Thyroid gland (tissue), 4 donors: Measurements from ENCODE around the gene TMPRSS11B. TPM values are rescaled to one million over a fixed set of nuclear protein-coding genes. Genes with fewer than 3 reads are reported as not detected.
"Not testable (repeated sequence)": the region's sequence is repeated elsewhere in the genome, so short reads cannot be mapped to it uniquely, and the experiment has no call there.

Experiments
- DNase-seq, 2 donors: peaks; one replicate each; pipeline ENCODE4 v3.0.0-alpha.2; 2019
- H3K27ac ChIP-seq, 3 donors: fragments of 200-600 bp; sonication (generic); 1 replicate in 2 of 3; 2 replicates in 1 of 3; pipeline ENCODE4 v1.5.1; 2016 to 2019; ENCODE audit warnings: mild to moderate bottlenecking in 1 of 3, moderate library complexity in 1 of 3
- H3K27me3 ChIP-seq: fragments of 200-600 bp; sonication (generic); one replicate; pipeline ENCODE4 v1.5.1; 2019
- H3K36me3 ChIP-seq, 2 donors: fragments of 200-600 bp; sonication (generic); one replicate each; pipeline ENCODE4 v1.5.1; 2016 to 2019
- H3K4me1 ChIP-seq, 2 donors: fragments of 200-600 bp; sonication (generic); one replicate each; pipeline ENCODE4 v1.5.1; 2017 to 2019
- H3K4me3 ChIP-seq, 3 donors: fragments of 200-600 bp; sonication (generic); replicated peaks in 1 of 3; 1 replicate in 2 of 3; 2 replicates in 1 of 3; pipeline ENCODE4 v1.5.1; 2016; ENCODE audit warnings: mild to moderate bottlenecking in 1 of 3
- H3K9me3 ChIP-seq: fragments of 200-600 bp; sonication (generic); one replicate; pipeline ENCODE4 v1.5.1; 2017
- POLR2A ChIP-seq, 2 donors: fragments of 450-650 bp; IDR thresholded peaks; one replicate each; pipeline ENCODE4 v1.6.1; 2017; ENCODE audit warnings: antibody characterized with exemption in 2 of 2, mild to moderate bottlenecking in 2 of 2, moderate library complexity in 1 of 2
- WGBS, 2 donors: methylation state at CpG; one replicate each; pipeline ENCODE4 v1.1.5; 2017; 5-methylcytosine and 5-hydroxymethylcytosine counted together
- intact Hi-C: fragments of 100-400 bp; cut with DNase I; formaldehyde crosslinking; loops from one replicate; pipeline ENCODE4 v1.15.1; 2023
- total RNA-seq, 4 donors: library from RNA; depleted of rRNA; stranded (reverse); fragments of >200 nt; gene quantifications; one replicate each; pipeline ENCODE4 v1.2.3, GENCODE V29; 2016
- TF ChIP-seq, protein P1 (sequence below), 6 experiments: fragments of 200-600 bp in 3 of 6; fragments of 450-650 bp in 3 of 6; sonication (generic) in 3 of 6; IDR thresholded peaks; one replicate each; pipeline ENCODE4 v1.5.1; 2016 to 2019; ENCODE audit warnings: antibody characterized with exemption in 6 of 6, mild to moderate bottlenecking in 2 of 6, inconsistent platforms in 1 of 6, moderate library complexity in 1 of 6

Gene TMPRSS11B
- total RNA-seq, 4 donors from 2014 or later: not detected

DNA sequence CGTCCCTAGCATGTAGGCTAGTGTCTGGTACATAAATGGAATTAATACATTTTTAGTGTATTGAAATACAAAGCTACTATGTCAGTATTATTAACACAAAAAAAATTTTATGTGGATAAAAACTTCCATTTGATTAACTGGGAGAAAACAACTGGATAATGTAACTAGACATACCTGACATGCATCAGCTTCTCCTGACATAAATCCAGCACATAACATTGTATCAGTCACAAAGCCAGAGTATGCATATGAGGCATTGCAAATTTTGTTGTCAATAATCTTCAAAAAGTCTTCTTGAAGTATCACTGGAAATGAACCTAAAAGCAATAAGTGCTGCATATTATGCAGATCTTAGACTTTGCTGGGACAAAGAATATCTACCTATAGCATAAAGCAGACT is 16.9 kb downstream of the TMPRSS11B start:
- 58 to 60% methylated on average over 1 of the region's 1 CpG for WGBS, 2 donors
- H3K4me3 ChIP-seq: no peak overlapping the region

DNA sequence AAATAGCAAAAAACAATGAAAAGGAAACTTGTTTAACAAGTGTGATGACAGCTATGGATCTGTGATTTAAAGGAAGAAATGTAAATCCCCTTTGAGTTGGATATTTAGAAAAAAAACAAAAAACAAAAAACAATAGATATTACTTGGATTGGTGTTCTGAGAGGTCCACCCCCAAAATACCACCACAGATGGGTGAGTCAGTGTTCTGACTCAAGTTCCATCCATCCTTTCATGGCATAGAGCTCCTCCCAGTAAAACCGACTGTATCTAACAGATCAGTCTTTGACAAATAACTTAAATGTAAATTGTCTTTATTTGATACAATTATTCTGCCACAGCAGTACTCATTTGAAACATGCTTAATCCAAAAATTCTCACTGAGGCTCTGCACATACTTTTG is 27.4 kb downstream of the TMPRSS11B start:
- WGBS, 2 donors: 30 to 43% methylated on average over 1 of the region's 1 CpG

More for the DNA sequence above, 16.9 kb downstream of the TMPRSS11B start:
- intact Hi-C loops: no loop called here
- H3K9me3 ChIP-seq: no peaks in the 10 kb centered on the region
- no peak for TF ChIP-seq POLR2A (IDR thresholded peaks at IDR 0.05)
- TF ChIP-seq, protein P1, sequence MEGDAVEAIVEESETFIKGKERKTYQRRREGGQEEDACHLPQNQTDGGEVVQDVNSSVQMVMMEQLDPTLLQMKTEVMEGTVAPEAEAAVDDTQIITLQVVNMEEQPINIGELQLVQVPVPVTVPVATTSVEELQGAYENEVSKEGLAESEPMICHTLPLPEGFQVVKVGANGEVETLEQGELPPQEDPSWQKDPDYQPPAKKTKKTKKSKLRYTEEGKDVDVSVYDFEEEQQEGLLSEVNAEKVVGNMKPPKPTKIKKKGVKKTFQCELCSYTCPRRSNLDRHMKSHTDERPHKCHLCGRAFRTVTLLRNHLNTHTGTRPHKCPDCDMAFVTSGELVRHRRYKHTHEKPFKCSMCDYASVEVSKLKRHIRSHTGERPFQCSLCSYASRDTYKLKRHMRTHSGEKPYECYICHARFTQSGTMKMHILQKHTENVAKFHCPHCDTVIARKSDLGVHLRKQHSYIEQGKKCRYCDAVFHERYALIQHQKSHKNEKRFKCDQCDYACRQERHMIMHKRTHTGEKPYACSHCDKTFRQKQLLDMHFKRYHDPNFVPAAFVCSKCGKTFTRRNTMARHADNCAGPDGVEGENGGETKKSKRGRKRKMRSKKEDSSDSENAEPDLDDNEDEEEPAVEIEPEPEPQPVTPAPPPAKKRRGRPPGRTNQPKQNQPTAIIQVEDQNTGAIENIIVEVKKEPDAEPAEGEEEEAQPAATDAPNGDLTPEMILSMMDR (IDR thresholded peaks at IDR 0.05): no peak
- no peaks in the 10 kb centered on the region for H3K27me3 ChIP-seq
- no peak for DNase-seq
- no peaks in the 10 kb centered on the region for H3K36me3 ChIP-seq
- no peak overlapping the region for H3K27ac ChIP-seq
- no peaks in the 10 kb centered on the region for H3K4me1 ChIP-seq

DNA sequence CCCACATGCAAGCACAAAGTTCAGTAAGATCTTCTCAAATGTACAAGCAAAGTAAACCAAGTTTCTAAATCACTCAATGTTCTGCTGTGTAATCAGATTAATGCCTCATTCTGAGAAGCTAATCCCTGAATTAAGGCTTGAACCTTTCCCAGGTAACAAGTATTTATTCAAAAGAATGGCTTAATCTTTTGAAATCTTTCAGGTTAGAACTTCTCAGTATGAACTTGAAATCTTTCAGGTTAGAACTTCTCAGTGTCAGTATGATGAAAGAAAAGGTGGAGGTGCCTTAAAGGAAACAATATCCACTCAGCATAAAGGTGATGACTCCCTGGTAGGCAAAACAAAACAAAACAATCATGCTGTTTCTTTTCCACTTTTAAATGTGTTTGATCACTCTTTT is 29.0 kb downstream of the TMPRSS11B start:
- H3K27me3 ChIP-seq: no peaks in the 10 kb centered on the region
- TF ChIP-seq, protein P1 (IDR thresholded peaks at IDR 0.05): no peak
- TF ChIP-seq POLR2A (IDR thresholded peaks at IDR 0.05): no peak
- intact Hi-C loops: no loop called here
- no peaks in the 10 kb centered on the region for H3K9me3 ChIP-seq
- no peaks in the 10 kb centered on the region for H3K4me1 ChIP-seq
- no peak overlapping the region for H3K27ac ChIP-seq
- no peak for DNase-seq
- H3K36me3 ChIP-seq: no peaks in the 10 kb centered on the region
- no peak overlapping the region for H3K4me3 ChIP-seq

More for the DNA sequence above, 27.4 kb downstream of the TMPRSS11B start:
- intact Hi-C loops: no loop called here
- no peak for DNase-seq
- Histone ChIP-seq H3K36me3 (no peaks in the 10 kb centered on the region), H3K4me1 (no peaks in the 10 kb centered on the region), H3K4me3 (no peak overlapping the region), H3K9me3 (no peaks in the 10 kb centered on the region), H3K27me3 (no peaks in the 10 kb centered on the region), H3K27ac (no peak overlapping the region)
- TF ChIP-seq, protein P1 (IDR thresholded peaks at IDR 0.05): no peak
- no peak for TF ChIP-seq POLR2A (IDR thresholded peaks at IDR 0.05)

DNA sequence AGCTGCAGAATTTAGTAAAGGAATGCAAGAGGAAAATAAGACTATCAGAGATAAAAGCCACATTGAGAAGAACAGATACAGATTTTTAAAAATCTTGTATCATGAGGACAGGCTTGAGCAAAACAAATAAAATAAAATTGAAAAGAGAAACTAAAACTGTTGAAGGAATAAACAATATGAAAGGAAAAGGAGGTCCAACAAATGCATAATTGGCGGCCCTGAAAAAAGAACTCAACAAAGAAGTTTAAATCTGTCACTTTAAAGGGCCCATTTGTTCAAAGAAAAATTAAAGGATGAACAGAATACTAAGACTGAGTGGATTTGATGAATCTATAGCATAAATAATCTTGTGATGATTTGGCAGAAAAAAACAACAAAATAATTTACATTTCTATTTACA is 36.5 kb downstream of the TMPRSS11B start:
- no peak for TF ChIP-seq POLR2A (IDR thresholded peaks at IDR 0.05)
- no peaks in the 10 kb centered on the region for H3K9me3 ChIP-seq
- H3K4me3 ChIP-seq: no peak overlapping the region
- no peak for DNase-seq
- intact Hi-C loops: no loop called here
- 81 to 88% methylated on average over 1 of the region's 1 CpG for WGBS, 2 donors
- no peak overlapping the region for H3K27ac ChIP-seq
- H3K36me3 ChIP-seq: no peaks in the 10 kb centered on the region
- no peaks in the 10 kb centered on the region for H3K4me1 ChIP-seq
- no peaks in the 10 kb centered on the region for H3K27me3 ChIP-seq

DNA sequence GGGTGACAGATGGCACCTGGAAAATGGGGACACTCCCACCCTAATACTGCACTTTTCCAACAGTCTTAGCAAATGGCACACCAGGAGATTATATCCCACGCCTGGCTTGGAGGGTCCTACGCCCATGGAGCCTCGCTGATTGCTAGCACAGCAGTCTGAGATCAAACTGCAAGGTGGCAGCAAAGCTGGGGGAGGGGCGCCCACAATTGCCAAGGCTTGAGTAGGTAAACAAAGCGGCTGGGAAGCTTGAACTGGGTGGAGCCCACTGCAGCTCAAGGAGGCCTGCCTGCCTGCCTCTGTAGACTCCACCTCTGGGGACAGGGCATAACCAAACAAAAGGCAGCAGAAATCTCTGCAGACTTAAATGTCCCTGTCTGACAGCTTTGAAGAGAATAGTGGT is 51.2 kb downstream of the TMPRSS11B start:
- H3K27me3 ChIP-seq, DNase-seq, H3K36me3 ChIP-seq, H3K4me1 ChIP-seq, H3K27ac ChIP-seq, intact Hi-C loops, H3K4me3 ChIP-seq, H3K9me3 ChIP-seq: not testable (repeated sequence)
- 91 to 94% methylated on average over 2 to 5 of the region's 5 CpGs for WGBS, 2 donors

DNA sequence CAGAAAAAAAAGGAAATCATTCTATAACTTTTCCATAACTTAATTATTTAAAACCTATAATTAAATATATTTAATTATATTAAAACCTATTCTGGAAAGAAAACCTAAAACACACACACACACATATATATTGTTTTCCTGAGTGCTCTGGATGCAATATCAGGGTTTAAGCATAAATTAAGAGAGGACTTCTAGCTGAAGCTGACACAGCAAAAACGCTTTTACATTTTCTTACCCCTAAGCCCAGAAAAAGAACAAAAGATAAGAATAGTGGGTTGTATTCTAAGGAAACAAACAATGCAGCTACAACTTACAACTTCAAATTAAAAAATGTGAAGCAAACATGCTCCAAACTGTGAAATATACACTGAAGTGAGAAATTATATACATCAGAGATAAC is 52.3 kb downstream of the TMPRSS11B start:
- H3K4me1 ChIP-seq: no peaks in the 10 kb centered on the region
- no peak for DNase-seq
- no peaks in the 10 kb centered on the region for H3K27me3 ChIP-seq
- WGBS, 2 donors: 85 to 88% methylated on average over 1 of the region's 1 CpG
- H3K36me3 ChIP-seq: no peaks in the 10 kb centered on the region
- H3K4me3 ChIP-seq: no peak overlapping the region
- TF ChIP-seq, protein P1 (IDR thresholded peaks at IDR 0.05): no peak
- no peak for TF ChIP-seq POLR2A (IDR thresholded peaks at IDR 0.05)
- intact Hi-C loops: no loop called here
- no peaks in the 10 kb centered on the region for H3K9me3 ChIP-seq
- no peak overlapping the region for H3K27ac ChIP-seq
